ENCODE data around the gene HSD17B2.

HSD17B2 gene

GRCh38 chr16:82020051-82020450 lies 15.0 kb upstream of the HSD17B2 start:
- DNase-seq: no peak

GRCh38 chr16:82023206-82023605 lies 11.8 kb upstream of the HSD17B2 start:
- DNase-seq: no peak

GRCh38 chr16:82024316-82024715 lies 10.7 kb upstream of the HSD17B2 start:
- no peak for DNase-seq

GRCh38 chr16:82024883-82025282 lies 10.2 kb upstream of the HSD17B2 start:
- no peak for DNase-seq

- no peak for DNase-seq
These were observed 7.4 kb upstream of the HSD17B2 start for GRCh38 chr16:82027629-82028064.

- peak; percentile 63 for DNase-seq
These were observed 3.7 kb upstream of the HSD17B2 start for GRCh38 chr16:82031116-82032084.

GRCh38 chr16:82033006-82033405 lies 2.0 kb upstream of the HSD17B2 start:
- DNase-seq: no peak

- DNase-seq: no peak
These were observed 1.3 kb upstream of the HSD17B2 start for GRCh38 chr16:82033683-82034300.

GRCh38 chr16:82037251-82037650 lies 2.2 kb downstream of the HSD17B2 start:
- no peak for DNase-seq

- no peak for DNase-seq
These were observed 2.6 kb downstream of the HSD17B2 start for GRCh38 chr16:82037666-82038065.

- DNase-seq: no peak
These were observed 5.2 kb downstream of the HSD17B2 start for GRCh38 chr16:82040296-82040695.

- DNase-seq: no peak
These were observed 6.5 kb downstream of the HSD17B2 start for GRCh38 chr16:82041542-82041941.

GRCh38 chr16:82042144-82042543 lies 7.1 kb downstream of the HSD17B2 start:
- DNase-seq: no peak

GRCh38 chr16:82042846-82043245 lies 7.8 kb downstream of the HSD17B2 start:
- DNase-seq: no peak

GRCh38 chr16:82043680-82044584 lies 8.9 kb downstream of the HSD17B2 start:
- DNase-seq: no peak

- no peak for DNase-seq
These were observed 9.5 kb downstream of the HSD17B2 start for GRCh38 chr16:82044585-82044911.

- DNase-seq: no peak
These were observed 10.4 kb downstream of the HSD17B2 start for GRCh38 chr16:82045465-82045864.

GRCh38 chr16:82046541-82046940 lies 11.5 kb downstream of the HSD17B2 start:
- no peak for DNase-seq

GRCh38 chr16:82046941-82047340 lies 11.9 kb downstream of the HSD17B2 start:
- DNase-seq: no peak

- no peak for DNase-seq
These were observed 12.3 kb downstream of the HSD17B2 start for GRCh38 chr16:82047374-82047773.

GRCh38 chr16:82047787-82048186 lies 12.7 kb downstream of the HSD17B2 start:
- DNase-seq: no peak

- no peak for DNase-seq
These were observed 14.4 kb downstream of the HSD17B2 start for GRCh38 chr16:82049484-82049883.

- DNase-seq: no peak
These were observed 15.5 kb downstream of the HSD17B2 start for GRCh38 chr16:82050506-82050905.
